IPS-18c (cell line): Measurements from ENCODE around the gene SETBP1.

Experiments
- H3K4me3 ChIP-seq: 2 replicates; pipeline ENCODE4 v1.7.0; 2013; ENCODE audit warnings: low read depth, mild to moderate bottlenecking, low read length, moderate library complexity; ENCODE audit not compliant: insufficient read depth
- H3K9me3 ChIP-seq: one replicate; pipeline ENCODE4 v1.6.1; 2013; ENCODE audit warnings: mild to moderate bottlenecking, low read length, moderate library complexity; ENCODE audit not compliant: control insufficient read depth, insufficient read depth

SETBP1 gene

GRCh38 chr18:44696892-44697291 is 16.2 kb downstream of the SETBP1 start:
- no peak overlapping the region for H3K4me3 ChIP-seq
- H3K9me3 ChIP-seq = no peaks in the 10 kb centered on the region

DNA sequence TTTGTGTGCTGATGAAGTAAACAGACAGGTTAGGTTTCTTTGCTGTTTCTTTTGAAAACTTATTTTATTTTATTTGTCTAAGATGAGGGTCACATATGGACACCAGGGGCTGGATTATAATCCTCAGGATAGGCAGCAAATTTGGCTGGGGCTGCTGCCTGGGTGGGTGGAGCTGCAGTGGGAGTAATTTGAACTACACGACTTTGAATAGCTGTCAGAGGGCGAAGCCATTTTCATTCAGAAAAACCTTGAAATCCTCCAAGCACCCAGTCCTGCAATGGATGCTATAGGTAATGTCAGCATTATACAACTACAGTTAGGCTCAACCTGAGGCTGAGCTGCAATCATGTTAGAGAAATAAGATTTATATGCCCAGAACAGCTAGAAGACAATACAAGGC is 16.6 kb downstream of the SETBP1 start:
- Histone ChIP-seq H3K9me3 (no peaks in the 10 kb centered on the region), H3K4me3 (no peak overlapping the region)

DNA sequence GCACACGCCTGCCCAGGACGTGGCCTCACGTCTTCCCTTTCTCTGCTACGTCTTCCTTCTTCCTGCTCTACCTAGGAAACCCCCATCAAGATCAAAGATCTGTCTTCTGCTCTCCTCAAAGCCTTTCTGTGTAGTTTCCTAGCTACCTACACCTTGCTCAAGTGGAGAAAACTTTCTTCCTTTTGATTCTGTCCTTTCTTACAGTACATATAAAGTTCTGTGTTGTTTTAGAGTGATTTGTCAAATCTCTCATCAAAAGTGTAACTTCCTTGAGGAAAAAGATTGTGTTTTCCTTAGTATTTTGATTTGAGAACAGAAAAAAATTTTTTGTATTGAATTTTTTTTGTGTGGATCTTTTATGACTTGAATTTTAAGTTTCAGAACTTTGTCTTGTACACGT is 17.8 kb downstream of the SETBP1 start:
- Histone ChIP-seq H3K9me3 (no peaks in the 10 kb centered on the region), H3K4me3 (no peak overlapping the region)

DNA sequence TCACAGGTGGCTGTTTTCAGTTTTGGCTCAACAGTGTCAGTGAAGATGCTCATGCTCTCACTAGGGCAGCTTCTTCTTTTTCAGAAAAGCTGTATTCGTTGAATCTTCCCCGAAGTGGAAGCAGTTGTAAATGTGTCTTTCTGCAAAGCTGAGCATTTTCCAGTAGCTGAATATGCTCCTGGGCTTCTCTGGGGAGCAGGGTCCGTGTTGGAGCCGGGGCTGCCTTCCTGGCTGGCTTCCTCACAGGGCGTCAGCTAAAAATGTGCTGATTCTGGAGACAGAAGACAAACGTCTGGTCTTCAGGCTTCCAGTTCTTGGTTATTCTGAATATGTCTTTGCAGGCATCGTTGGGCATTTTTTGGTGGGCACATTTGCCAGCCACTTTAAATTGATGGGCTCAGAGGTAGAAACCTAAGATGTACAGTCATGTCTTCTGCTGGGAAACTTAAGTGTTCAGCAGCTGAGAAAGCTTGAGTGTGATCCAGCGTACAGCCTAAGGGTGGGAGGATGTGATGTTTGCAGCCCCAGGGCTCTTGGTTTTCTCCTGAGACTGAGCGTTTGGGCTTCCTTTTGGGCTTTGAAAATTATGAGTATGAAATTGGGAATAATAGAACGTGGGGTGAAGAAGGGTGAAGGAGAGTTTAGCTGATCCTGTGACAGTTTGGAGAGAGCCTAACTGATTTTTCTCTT is 19.0 kb downstream of the SETBP1 start:
- Histone ChIP-seq H3K4me3 (no peak overlapping the region), H3K9me3 (no peaks in the 10 kb centered on the region)

DNA sequence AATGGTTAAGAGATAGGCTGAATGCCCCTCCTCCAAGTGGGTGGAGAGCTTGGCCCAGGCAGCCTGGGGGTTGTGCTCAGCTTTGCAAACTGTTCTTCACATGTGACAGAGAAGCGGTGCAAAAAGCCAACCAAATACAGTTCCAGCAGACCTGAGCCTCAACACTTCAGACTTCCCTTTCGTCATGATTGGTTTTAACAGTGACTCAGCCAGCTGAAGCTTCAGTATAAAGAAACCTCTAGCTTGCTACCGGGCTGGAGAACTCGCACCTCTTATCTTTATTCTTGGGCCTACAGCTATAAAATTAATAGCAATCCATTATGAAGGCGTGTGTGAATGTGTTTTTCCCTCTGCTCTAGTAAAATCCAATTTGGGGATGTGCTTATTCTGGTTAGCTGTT is 20.0 kb downstream of the SETBP1 start:
- Histone ChIP-seq H3K9me3 (no peaks in the 10 kb centered on the region), H3K4me3 (no peak overlapping the region)

- Histone ChIP-seq H3K4me3 (no peak overlapping the region), H3K9me3 (no peaks in the 10 kb centered on the region)
Observed at GRCh38 chr18:44701227-44701626, 20.5 kb downstream of the SETBP1 start.

DNA sequence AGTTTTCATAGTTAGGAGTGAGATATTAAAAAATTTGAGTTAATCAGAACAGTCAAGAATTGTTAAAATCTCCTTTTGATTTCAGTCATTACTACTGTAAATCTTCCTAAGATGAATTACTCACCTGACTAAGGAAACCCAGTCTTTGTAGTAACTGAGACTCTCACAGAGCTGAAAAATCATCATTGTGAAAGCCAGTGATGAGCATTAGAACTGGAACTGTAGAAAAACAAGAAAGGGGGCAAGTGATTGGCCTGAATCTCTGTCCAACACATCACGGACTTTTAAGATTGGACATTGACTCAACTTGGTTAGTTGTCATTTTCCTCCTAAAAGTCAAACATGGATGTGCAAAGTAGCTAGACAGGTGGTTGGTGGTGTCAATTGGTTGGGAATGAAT is 21.9 kb downstream of the SETBP1 start:
- no peak overlapping the region for H3K4me3 ChIP-seq

GRCh38 chr18:44704135-44704789 is 23.6 kb downstream of the SETBP1 start:
- H3K9me3 ChIP-seq = no peaks in the 10 kb centered on the region
- H3K4me3 ChIP-seq = no peak overlapping the region

More for the DNA sequence above, 21.9 kb downstream of the SETBP1 start:
- no peaks in the 10 kb centered on the region for H3K9me3 ChIP-seq

DNA sequence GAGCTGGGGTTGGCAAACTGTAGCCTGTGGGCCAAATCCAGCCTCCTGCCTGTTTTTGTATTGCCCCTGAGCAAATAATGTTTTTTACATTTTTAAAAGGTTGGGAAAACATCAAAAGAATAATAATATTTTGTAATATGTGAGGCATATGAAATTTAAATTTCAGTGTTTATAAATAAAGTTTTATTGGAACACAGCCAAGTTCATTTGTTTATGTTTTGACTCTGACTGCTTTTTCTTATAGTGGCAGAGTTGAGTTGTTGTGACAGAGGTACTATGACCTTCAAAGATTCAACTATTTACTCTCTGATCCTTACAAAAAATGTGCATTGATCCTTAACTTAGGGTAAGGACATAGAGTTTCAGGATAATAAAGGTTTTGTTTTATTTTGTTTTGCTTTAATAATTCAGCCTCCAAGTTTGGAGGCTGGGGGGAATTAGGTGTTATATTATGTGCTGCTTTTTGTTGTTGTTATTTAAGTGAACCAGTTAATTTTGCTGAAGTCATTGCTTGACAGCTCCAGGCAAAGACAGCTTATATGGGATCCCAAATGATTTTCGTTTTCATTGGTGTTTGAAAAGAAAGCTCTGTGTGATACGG is 24.5 kb downstream of the SETBP1 start:
- no peak overlapping the region for H3K4me3 ChIP-seq
- H3K9me3 ChIP-seq = no peaks in the 10 kb centered on the region

DNA sequence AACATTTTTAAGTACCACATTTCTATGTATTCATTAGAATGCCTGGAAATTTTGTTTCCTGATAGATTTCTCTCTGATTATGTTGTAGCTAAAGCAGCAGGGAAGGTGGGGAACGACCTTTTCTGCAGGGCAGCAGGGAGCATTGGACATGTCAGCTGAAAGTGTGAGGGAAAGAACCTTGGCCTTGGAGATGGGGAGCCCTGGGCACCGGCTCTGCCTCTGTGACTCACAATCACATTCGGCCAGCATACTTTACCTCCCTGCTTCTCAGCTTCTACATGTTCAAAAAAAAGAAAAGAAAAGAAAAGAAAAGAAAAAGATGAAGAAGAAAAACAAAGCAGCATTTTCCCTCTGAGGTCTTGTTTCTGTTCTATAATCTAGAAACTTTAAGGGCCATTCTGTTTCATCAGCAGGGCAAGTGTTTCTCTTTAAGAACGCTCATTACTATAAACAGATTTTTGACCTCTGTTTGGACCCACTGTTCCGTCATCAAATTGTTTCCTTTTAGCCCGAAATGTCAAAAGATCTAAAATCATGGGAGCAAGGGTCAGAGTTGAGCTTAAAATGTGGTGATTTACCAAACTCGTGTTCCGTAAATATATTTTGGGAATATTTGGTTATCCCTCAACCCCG is 27.9 kb downstream of the SETBP1 start:
- Histone ChIP-seq H3K4me3 (no peak overlapping the region), H3K9me3 (no peaks in the 10 kb centered on the region)

DNA sequence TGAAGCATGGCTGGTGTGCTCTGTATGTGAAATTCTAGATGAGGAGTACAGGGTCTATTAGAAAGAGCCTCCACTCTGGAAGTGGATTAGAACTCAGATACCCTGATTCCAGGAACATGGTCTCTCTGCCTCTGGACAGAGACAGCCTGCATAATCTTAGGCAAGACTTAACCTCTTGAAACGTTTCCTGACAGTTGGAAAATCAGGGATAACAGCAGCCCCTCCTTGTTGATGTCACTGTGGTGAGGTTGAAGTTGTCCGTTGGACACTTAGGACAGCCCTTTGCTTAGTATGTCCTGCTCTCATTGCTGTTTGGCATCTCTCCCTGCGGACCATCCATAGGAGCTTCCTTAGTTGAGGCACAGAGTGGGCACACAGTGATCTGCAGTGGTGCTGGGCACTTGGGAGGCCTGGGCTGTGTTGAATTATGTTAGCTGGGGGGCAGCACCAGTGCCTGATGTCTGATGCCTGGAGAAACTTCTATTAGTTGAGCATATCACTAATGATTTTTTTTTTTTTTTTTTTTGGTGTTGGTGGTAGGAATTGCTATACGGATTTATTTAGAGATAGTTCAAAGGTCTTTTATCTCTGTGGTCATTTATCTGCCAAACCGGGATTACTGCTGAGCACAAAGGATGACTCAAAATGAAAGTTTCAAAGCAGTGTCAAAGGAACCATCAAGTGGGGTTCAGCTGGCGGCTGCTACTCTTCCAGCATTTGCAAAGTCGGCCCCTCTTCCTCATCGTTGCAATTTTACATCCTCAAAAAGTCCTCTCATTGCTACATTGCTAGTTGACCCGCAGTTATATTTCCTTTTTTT is 28.8 kb downstream of the SETBP1 start:
- H3K4me3 ChIP-seq = no peak overlapping the region
- no peaks in the 10 kb centered on the region for H3K9me3 ChIP-seq

- no peak overlapping the region for H3K4me3 ChIP-seq
- no peaks in the 10 kb centered on the region for H3K9me3 ChIP-seq
Observed at GRCh38 chr18:44710931-44711330, 30.2 kb downstream of the SETBP1 start.

DNA sequence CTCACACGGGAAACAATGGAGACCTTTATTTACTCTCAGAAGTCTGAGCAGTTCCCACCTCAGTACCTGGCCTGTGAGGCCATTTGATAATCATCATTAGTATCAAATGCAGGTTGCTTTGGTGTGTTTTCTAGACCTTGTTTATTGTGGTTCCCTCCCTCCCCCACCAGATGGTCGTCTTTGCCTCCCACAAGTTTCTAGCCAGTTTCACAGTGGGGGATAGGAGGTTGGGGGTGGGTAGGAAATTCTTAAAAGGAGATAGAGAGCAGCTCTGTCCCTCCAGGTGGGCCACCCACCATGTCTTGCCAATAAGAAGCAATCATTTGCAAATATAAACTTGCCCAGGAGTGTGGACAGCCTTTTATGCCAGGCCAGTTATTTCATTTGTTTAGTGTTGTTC is 31.3 kb downstream of the SETBP1 start:
- H3K4me3 ChIP-seq = no peak overlapping the region
- no peaks in the 10 kb centered on the region for H3K9me3 ChIP-seq

DNA sequence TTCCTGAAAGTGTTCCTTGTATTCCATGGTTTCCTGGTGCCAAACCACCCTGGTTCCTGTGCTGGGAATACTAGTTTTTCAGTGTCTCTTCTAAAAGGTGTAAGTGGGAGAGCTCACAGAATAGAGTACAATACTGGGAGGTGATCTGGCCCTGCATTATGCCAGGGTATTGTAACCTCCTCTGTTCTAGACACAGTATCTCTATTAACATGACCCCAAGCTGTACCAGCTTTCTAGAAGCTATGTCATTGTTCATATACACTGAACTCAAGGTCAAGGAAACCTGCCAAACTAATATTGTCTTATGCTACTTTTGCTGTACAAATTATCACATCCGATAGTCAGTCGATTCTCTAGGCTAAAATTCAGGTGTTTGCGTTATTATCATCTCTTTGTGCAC is 32.7 kb downstream of the SETBP1 start:
- Histone ChIP-seq H3K9me3 (no peaks in the 10 kb centered on the region), H3K4me3 (no peak overlapping the region)

- H3K9me3 ChIP-seq = no peaks in the 10 kb centered on the region
- H3K4me3 ChIP-seq = no peak overlapping the region
Observed at GRCh38 chr18:44714376-44714775, 33.7 kb downstream of the SETBP1 start.

DNA sequence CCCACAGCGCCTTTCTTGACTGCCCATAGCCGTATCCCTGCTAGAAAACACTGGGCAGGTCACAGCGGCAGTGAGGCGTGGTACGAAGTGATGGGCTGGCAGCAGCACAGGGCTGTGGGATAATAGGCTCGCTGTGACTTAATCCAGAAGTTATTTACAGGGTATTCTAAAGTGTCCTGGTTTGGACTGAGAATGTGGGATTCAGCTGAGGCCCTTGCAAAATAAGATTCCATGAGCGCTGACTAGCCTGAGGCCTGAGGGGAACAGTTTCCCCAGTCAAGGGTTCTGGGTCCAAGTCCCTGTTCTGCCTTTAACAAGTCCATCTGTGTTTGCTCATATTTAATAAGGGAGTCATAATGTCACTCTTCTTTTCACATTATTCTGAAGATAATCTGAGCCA is 34.6 kb downstream of the SETBP1 start:
- Histone ChIP-seq H3K9me3 (no peaks in the 10 kb centered on the region), H3K4me3 (no peak overlapping the region)

DNA sequence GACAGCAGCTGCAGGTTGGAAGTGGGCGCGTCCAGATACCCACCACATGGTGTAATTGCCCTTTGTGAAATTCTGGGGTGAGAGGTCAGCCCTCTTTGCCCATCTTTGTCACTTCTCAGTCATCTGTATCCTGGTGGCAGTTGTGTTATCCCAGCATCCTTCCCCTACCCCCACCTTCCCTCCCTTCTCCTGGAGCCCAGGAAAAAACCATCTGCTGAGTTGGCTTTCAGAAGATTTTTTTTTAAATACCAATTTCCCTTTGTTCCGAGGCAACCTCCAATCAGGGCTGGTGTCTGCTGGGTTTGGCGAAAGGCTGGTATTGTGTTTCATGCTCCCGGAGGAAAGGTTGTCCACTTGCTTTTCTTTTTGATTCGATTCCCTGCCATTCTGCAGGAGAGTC is 35.2 kb downstream of the SETBP1 start:
- H3K4me3 ChIP-seq = no peak overlapping the region
- no peaks in the 10 kb centered on the region for H3K9me3 ChIP-seq
